ENCODE results near the gene LTBP1. TPM values are rescaled to one million over a fixed set of nuclear protein-coding genes. Genes with fewer than 3 reads are reported as not detected.

LTBP1 gene
- total and polyA plus RNA-seq, 10 of the 15 experiments (the other 5 are each of a cell fraction or from before 2014, with no cell fraction given) = 0.01 to 0.28 (median 0.12) TPM; not detected in 2

DNA sequence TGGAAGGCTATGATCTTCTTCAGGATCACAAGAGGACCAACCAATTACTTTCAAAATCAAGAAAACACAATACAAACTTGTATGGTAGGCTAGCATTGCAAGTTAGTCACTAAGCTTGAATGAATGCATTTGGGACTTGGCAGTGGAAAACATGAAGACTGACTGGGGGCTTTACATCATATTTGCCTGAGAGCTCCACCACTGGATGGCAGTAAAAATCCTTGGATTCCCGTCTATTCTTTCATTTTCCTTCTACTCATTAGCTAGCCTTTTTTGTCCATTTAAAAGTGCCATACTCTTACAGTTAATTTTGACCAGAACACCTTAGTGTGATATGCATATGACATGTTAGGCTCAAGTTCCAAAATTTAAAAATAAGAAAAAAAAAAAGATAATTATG is 466.2 kb downstream of the LTBP1 start:
- Histone ChIP-seq H3K79me2 (ENCODE audit: control insufficient read depth, insufficient read depth, low read length) (no peaks in the 10 kb centered on the region), H3K36me3 (ENCODE audit: control insufficient read depth in 2 of 2, insufficient read depth in 2 of 2, low read length in 1 of 2) (no peaks in the 10 kb centered on the region), H3K27ac (ENCODE audit: control insufficient read depth, insufficient read depth) (no peak overlapping the region), H3K9ac (ENCODE audit: control insufficient read depth, insufficient read depth, low read length) (no peak overlapping the region), H3K27me3 (replicated peaks in 1 of 2; ENCODE audit: control insufficient read depth in 2 of 2, insufficient read depth in 2 of 2, low read length in 1 of 2) (no peaks in the 10 kb centered on the region), H3K4me3 (no peak overlapping the region), H4K20me1 (ENCODE audit: control insufficient read depth, insufficient read depth) (no peaks in the 10 kb centered on the region), H3K4me2 (ENCODE audit: control insufficient read depth, insufficient read depth) (no peak overlapping the region), H3K4me1 (ENCODE audit: control insufficient read depth, insufficient read depth, low read length) (no peaks in the 10 kb centered on the region), H3K9me3 (replicated peaks; ENCODE audit: control insufficient read depth, insufficient read depth, low read length) (no peaks in the 10 kb centered on the region; the same call in 2 of the 3 replicates), H2AFZ (ENCODE audit: control insufficient read depth, low read depth, low read length) (no peak overlapping the region)
- FAIRE-seq (no peak), DNase-seq (ENCODE audit: low read depth, low spot score) (no peak), ATAC-seq (no peak)
- POLR2A ChIA-PET = no interaction called here
- CTCF ChIA-PET = interaction anchor here (0.8 to 3.6 kb wide), 5 partner anchors 20 to 186 kb away, joined by 3 to 50 read pairs (median 3); partner anchors contain the start of gene FAM98A
- TF ChIP-seq, protein P1, sequence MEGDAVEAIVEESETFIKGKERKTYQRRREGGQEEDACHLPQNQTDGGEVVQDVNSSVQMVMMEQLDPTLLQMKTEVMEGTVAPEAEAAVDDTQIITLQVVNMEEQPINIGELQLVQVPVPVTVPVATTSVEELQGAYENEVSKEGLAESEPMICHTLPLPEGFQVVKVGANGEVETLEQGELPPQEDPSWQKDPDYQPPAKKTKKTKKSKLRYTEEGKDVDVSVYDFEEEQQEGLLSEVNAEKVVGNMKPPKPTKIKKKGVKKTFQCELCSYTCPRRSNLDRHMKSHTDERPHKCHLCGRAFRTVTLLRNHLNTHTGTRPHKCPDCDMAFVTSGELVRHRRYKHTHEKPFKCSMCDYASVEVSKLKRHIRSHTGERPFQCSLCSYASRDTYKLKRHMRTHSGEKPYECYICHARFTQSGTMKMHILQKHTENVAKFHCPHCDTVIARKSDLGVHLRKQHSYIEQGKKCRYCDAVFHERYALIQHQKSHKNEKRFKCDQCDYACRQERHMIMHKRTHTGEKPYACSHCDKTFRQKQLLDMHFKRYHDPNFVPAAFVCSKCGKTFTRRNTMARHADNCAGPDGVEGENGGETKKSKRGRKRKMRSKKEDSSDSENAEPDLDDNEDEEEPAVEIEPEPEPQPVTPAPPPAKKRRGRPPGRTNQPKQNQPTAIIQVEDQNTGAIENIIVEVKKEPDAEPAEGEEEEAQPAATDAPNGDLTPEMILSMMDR (IDR thresholded peaks at IDR 0.05 in 2 of 3, conservative IDR thresholded peaks at IDR 0.05 in 1 of 3; ENCODE audit: control insufficient read depth in 2 of 3, extremely low read depth in 1 of 3, insufficient read depth in 1 of 3, low read depth in 3 of 3, low read length in 3 of 3) = peak in 2 of 3 experiments; percentile 25 to 44; a peak in 2 of 6 replicates
- TF ChIP-seq TBL1XR1 (IDR thresholded peaks at IDR 0.05; ENCODE audit: low read depth, low read length) = no peak
- TF ChIP-seq RAD21 (IDR thresholded peaks at IDR 0.05; ENCODE audit: insufficient read depth, low read depth, low read length) = peak; percentile 47
- TF ChIP-seq SMC3 (IDR thresholded peaks at IDR 0.05; ENCODE audit: borderline replicate concordance, low read length) = peak; percentile 54; the same call in 1 of the 2 replicates
- TF ChIP-seq TCF3 (IDR thresholded peaks at IDR 0.05; ENCODE audit: borderline replicate concordance, insufficient read depth, low read depth, low read length) = no peak
- RAD21 ChIA-PET (ENCODE audit: unreplicated experiment) = interaction anchor here (1.0 to 2.2 kb wide), 4 partner anchors 63 to 179 kb away, joined by 3 to 37 read pairs (median 4); no protein-coding TSS in a partner anchor
- SMC1A ChIA-PET (ENCODE audit: uncharacterized antibody, unreplicated experiment) = interaction anchor here (0.7 to 3.4 kb wide), 6 partner anchors 17 to 188 kb away, joined by 3 to 31 read pairs (median 3); partner anchors contain the start of gene RASGRP3
- in situ Hi-C loops (cut with MboI) = no loop called here
- no TSS peak for BruUV-seq (replicated peaks)
- intact Hi-C loops (cut with micrococcal nuclease; ENCODE audit: unreplicated experiment) = loop anchor here (1.0 kb wide), 1 partner anchor 170 kb away; no protein-coding TSS in a partner anchor
- 0% methylated on average over 1 of the region's 1 CpG for WGBS (ENCODE audit: insufficient coverage, insufficient replicate concordance, low lambda C conversion rate, missing lambda C conversion rate)

All from GM12878 (cell line).